Skeletal muscle satellite cell (primary cell): ENCODE data around the gene SUMO3. TPM values are rescaled to one million over a fixed set of nuclear protein-coding genes. Genes with fewer than 3 reads are reported as not detected.

Experiments
- H3K27me3 ChIP-seq: 2 replicates; pipeline ENCODE4 v1.7.0; 2013; ENCODE audit warnings: low read length; ENCODE audit not compliant: control insufficient read depth, insufficient read depth
- H3K36me3 ChIP-seq: 2 replicates; pipeline ENCODE4 v1.7.0; 2013; ENCODE audit warnings: mild to moderate bottlenecking, control low read depth, low read length; ENCODE audit not compliant: insufficient read depth
- H3K4me1 ChIP-seq: 2 replicates; pipeline ENCODE4 v1.7.0; 2013; ENCODE audit warnings: low read length; ENCODE audit not compliant: control insufficient read depth, insufficient read depth
- H3K4me2 ChIP-seq: 2 replicates; pipeline ENCODE4 v1.7.0; 2013; ENCODE audit warnings: mild to moderate bottlenecking, low read length
- H3K4me3 ChIP-seq: 2 replicates; pipeline ENCODE4 v1.7.0; 2013; ENCODE audit warnings: low read length
- H3K9ac ChIP-seq: 2 replicates; pipeline ENCODE4 v1.7.0; 2013; ENCODE audit warnings: mild to moderate bottlenecking, low read depth, low read length, moderate library complexity
- H3K9me3 ChIP-seq: replicated peaks from 2 replicates; pipeline ENCODE4 v1.7.0; 2013; ENCODE audit warnings: mild to moderate bottlenecking, control low read depth, low read length
- total RNA-seq: library from RNA; depleted of rRNA; stranded (reverse); fragments of >200 nt; gene quantifications from 2 replicates; pipeline ENCODE4 v1.2.3, GENCODE V29; 2012; rRNA removed

SUMO3 gene
- total RNA-seq = 57.3 and 98.5 TPM in 2 replicates

DNA sequence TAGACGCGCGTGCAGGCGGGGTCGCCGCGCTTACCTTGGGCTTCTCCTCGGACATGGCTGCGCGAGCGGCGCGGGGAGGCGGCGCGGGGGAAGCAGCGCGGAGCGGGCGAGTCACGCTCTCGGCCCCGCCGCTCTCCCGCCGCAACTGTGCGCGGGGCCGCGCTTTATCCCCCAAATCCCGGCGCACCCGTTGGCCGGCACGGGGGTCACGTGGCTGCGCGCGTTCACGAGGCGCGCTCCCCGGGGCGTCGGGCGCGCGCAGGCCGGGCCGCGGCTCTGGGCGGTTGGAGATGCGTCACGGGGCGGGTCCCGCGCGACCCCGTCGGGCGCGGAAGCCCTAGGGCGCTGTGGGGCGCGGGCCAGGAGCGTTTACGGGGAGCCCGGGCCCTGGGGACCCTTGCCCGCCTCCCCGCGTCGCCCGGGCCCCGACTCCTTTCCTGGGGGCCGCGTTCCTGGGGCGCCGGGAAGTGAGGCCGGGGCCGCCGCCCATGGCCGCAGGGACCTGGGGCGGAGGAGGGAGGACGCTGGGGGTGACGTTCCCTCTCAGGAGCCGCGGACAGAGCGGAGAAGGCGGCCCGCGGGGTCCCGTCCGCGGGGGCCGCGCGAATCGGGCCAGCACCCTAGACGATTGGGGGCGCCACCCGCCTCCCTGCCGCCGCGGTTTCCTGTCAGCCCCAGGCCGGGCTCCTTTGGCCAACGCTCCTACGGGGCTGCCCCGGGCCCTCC lies at the start of gene SUMO3:
Gene SUMO3, minus strand, starts transcription at position 149 of the 726 bp plus-strand sequence. Its CDS starts 94 bp downstream, at position 55.
- H3K4me3 ChIP-seq = peak within 1 kb of the TSS; percentile 95
- peaks cover 11% of the 10 kb centered on the region for H3K4me1 ChIP-seq
- H3K27me3 ChIP-seq = no peaks in the 10 kb centered on the region
- H3K36me3 ChIP-seq = peaks cover 9% of the 10 kb centered on the region
- peak within 1 kb of the TSS; percentile 91 for H3K9ac ChIP-seq
- H3K9me3 ChIP-seq = peaks cover 5% of the 10 kb centered on the region
- H3K4me2 ChIP-seq = peak within 1 kb of the TSS; percentile 100

DNA sequence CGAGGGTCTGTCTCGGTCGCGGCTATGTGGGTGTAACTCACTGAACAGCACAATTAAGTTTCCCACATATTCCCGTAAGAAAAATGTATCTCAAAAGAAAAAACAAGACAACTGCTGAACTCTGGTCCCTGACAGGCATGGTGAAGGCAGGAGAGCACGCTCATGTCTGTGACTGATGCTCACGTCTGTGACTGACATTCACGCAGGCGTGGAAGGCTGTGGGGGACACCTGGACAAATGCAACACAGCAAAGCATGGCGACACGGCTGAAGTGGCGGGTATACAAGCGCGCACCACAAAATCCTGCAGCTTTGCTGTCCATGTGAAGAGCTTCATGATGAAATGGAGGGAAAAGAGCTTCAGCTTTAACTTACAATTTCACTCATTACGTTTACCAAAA lies 49.6 kb upstream of the SUMO3 start:
- Histone ChIP-seq H3K4me2 (no peak overlapping the region), H3K9ac (no peak overlapping the region), H3K9me3 (no peaks in the 10 kb centered on the region), H3K4me1 (peaks cover 64% of the 10 kb centered on the region), H3K27me3 (no peaks in the 10 kb centered on the region), H3K4me3 (no peak overlapping the region), H3K36me3 (peaks cover 44% of the 10 kb centered on the region)

DNA sequence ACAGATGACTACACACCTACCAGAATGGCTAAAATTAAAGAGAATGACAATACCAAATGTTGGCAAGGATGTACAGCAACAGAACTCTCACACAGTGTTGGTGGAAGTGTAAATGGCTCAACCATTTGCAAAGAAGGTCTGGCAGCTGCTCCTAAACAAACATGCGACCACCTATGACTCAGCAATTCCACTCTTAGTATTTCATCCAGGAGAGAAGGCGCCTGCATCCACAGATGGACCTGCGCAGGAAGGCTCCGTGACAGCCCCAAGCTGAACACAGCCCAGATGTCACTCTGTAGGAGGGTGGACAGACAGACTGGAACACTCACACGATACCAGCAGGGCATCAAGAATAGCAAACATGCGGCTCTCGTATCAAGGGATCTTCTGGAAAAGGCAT lies 48.9 kb upstream of the SUMO3 start:
- peaks cover 49% of the 10 kb centered on the region for H3K36me3 ChIP-seq

DNA sequence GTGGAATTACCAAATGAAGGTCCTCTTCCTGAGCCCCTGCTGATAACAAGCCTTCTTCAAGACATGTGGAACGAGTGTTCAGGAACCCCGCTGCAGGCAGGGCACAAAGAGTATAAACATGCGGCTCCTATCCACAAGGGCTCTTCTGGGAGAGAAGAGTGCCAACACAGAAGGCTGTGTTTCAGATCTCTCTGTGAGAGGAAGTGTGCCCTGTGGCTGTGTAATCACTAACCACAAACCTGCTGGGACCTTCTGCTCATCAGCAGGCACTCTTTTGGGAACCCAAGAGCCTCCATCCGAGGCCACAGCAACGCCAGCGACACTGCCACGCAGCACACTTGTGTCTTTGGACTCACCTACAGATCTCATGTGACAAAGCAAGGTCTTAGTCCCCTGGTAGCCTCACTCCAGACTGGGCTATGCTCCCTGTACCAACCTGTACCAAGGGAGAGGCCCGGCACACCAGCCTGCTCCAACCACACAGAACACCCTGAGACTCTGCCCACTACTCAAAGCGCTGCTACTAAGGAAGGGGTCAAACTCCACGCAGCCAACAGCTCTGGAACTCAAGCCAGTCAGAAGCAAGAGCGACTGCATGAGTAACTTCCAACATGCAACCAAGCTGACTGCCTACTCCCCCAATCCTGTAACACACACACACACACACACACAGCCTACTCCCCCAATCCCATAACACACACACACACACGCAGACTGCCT lies 47.9 kb upstream of the SUMO3 start:
- no peak overlapping the region for H3K4me2 ChIP-seq
- H3K9me3 ChIP-seq = no peaks in the 10 kb centered on the region
- peaks cover 52% of the 10 kb centered on the region for H3K36me3 ChIP-seq
- H3K4me3 ChIP-seq = no peak overlapping the region
- no peaks in the 10 kb centered on the region for H3K27me3 ChIP-seq
- H3K4me1 ChIP-seq = peaks cover 49% of the 10 kb centered on the region
- no peak overlapping the region for H3K9ac ChIP-seq

More for the DNA sequence above, 48.9 kb upstream of the SUMO3 start:
- Histone ChIP-seq H3K27me3 (no peaks in the 10 kb centered on the region), H3K9ac (no peak overlapping the region), H3K9me3 (no peaks in the 10 kb centered on the region), H3K4me2 (peak overlapping the region; percentile 38), H3K4me3 (no peak overlapping the region), H3K4me1 (peaks cover 59% of the 10 kb centered on the region)

DNA sequence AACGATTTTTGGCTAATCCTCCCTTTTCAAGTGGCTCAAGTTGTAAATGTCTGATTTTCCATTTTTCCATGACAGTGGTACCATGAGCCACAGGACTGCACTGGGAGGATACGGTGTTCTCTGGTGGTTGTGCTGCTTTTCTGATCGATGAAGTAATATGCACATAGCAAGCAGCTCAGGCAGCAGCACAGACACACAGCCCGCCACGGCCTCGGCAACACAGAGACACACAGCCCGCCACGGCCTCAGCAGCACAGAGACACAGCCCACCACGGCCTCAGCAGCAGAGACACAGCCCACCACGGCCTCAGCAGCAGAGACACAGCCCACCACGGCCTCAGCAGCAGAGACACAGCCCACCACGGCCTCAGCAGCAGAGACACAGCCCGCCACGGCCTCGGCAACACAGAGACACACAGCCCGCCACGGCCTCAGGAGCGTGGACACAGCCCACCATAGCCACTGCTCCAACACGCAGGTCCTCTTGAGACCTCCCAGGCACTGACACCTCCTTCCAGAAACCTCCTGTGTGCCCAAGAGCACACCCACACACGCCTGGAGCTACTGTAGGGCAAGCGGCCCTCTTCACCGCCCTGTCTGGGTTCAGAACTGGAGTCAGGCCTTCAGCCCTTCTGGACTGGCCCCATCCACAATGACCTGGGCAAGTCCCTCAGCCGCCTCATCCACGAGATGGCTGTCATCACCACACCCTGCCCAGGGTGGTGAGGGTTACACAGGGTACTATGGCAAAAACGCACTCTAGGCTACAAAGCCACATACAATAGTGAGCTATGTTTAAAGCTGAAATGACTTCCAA lies 45.2 kb upstream of the SUMO3 start:
- Histone ChIP-seq H3K4me3 (no peak overlapping the region), H3K4me1 (peaks cover 28% of the 10 kb centered on the region), H3K4me2 (no peak overlapping the region), H3K27me3 (no peaks in the 10 kb centered on the region), H3K9ac (no peak overlapping the region), H3K36me3 (peaks cover 68% of the 10 kb centered on the region), H3K9me3 (no peaks in the 10 kb centered on the region)

DNA sequence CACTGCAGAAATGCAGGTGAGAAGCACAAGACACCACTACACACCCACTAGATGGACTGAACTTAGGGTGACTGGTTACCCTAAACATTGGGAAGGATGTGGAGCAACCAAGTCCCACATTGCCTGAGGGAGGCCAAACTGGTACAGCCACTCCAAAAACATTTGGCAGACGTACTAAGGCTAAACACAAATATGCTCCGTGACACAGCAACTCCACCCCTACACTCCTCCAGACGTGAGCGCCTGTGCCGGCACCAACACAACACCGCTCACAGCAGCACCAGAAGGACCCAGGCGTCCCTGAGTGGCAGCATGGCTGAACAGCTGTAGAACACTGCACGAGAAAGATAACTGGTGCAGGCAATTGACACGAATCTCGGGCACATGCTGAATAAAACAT lies 40.9 kb upstream of the SUMO3 start:
- Histone ChIP-seq H3K9ac (no peak overlapping the region), H3K36me3 (peaks cover 83% of the 10 kb centered on the region)

DNA sequence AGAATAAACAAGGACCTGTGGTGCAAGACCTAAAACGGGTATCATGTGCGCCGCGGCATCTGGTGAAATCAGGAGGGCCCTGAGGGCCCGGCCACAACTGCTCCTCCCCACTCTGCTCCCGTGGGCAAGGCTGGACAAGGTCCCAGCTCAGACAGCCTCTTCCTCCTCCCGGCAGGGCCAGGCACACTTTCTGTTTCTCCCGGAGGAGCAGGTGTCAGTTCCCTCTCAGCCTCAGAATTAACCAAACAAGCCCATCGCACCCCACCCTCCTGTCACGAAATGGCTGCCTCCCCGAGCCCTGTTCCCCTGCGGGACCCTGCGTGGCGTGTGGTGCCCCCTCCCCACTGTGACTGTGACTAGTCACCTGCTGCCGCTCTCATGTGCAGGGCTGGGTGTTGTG lies 40.4 kb upstream of the SUMO3 start:
- H3K27me3 ChIP-seq = no peaks in the 10 kb centered on the region
- H3K4me1 ChIP-seq = peaks cover 5% of the 10 kb centered on the region
- no peaks in the 10 kb centered on the region for H3K9me3 ChIP-seq
- no peak overlapping the region for H3K4me2 ChIP-seq
- no peak overlapping the region for H3K9ac ChIP-seq
- H3K4me3 ChIP-seq = no peak overlapping the region
- H3K36me3 ChIP-seq = peaks cover 83% of the 10 kb centered on the region

More for the DNA sequence above, 40.9 kb upstream of the SUMO3 start:
- Histone ChIP-seq H3K9me3 (no peaks in the 10 kb centered on the region), H3K4me2 (no peak overlapping the region), H3K27me3 (no peaks in the 10 kb centered on the region), H3K4me1 (peaks cover 5% of the 10 kb centered on the region), H3K4me3 (no peak overlapping the region)

DNA sequence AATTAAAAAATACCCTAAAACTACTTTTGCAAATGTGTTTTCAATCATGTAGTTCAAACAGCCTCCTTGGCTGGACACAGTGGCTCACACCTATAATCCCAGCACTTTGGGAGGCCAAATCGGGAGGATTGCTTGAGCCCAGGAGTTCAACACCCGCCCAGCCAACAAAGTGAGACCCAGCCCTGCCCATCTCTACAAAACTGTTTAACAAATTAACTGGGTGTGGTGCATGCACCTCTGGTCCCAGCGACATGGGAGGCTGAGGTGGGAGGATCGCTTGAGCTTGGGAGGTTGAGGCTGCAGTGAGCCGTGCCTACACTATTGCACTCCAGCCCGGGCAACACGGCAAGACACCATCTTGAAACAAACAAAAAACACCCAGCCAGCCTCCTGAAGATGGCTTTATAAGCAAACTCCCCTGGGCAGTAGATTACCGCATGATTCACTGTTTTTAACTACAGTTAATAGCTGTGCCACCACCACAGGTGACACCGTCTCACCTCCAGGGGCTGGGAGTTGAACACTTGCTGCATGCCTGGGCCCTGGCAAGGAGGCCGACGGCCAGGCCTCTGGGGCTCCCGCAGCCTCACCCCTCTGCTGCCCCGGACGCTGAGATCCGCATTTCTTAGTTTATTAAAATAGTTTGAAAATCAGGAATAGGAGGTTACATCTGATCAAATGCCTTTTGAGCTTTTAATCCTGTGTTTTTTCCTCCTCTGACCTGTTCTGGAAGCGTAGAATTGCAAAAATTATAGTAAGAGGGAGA lies 39.4 kb upstream of the SUMO3 start:
- Histone ChIP-seq H3K4me2 (no peak overlapping the region), H3K9ac (no peak overlapping the region), H3K4me3 (no peak overlapping the region), H3K27me3 (no peaks in the 10 kb centered on the region), H3K4me1 (peaks cover 5% of the 10 kb centered on the region), H3K9me3 (no peaks in the 10 kb centered on the region), H3K36me3 (peaks cover 82% of the 10 kb centered on the region)

DNA sequence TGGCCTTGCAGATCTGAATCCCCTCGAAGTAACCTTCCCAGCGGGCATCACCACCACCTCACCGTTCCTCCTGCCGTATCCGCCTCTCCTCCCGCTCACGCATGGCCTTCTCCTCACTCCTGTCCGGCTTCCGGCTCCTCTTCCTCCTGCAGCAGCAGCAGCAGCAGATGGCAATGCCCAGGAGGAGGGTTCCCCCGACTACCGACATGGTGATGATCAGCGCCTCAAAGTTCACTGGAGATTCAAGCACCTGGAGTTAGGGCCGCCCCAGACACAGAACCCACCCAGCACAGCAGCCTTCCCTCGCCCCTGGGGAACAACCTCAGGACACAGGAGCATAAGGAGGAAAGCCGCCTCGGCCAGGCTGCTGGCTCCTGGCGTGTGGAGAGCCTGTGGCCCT lies 38.3 kb upstream of the SUMO3 start:
- no peak overlapping the region for H3K4me2 ChIP-seq
- no peaks in the 10 kb centered on the region for H3K27me3 ChIP-seq
- H3K36me3 ChIP-seq = peaks cover 80% of the 10 kb centered on the region
- no peak overlapping the region for H3K9ac ChIP-seq
- H3K4me1 ChIP-seq = peaks cover 5% of the 10 kb centered on the region
- no peaks in the 10 kb centered on the region for H3K9me3 ChIP-seq
- H3K4me3 ChIP-seq = no peak overlapping the region

DNA sequence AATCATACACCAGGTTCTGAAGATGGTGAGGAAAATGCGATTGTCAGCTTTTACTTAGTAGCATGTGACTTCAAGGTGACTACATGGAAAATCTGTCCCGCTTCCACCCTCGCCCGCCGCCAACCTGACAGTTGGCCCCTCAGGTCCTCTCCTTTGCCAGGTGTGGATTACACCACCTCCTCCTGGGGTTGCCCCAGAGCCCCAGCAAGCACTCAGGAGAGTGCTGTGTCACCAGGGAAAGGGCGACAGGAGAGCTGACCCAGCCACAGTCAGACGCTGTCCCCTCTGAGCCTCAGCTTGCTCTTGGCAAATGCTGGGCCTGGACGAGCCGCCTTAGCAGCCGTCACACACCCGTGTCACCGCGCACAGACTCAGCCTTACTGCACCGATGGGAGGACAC lies 37.7 kb upstream of the SUMO3 start:
- Histone ChIP-seq H3K4me1 (peaks cover 5% of the 10 kb centered on the region), H3K9ac (no peak overlapping the region), H3K9me3 (no peaks in the 10 kb centered on the region), H3K4me2 (no peak overlapping the region), H3K27me3 (no peaks in the 10 kb centered on the region), H3K4me3 (no peak overlapping the region), H3K36me3 (peaks cover 85% of the 10 kb centered on the region)
